Neutrophil (primary cell): ENCODE measurements around the gene LSM12.

Experiments used
- H3K27ac ChIP-seq: fragments of 200-600 bp; sonication (generic); 2 replicates; pipeline ENCODE4 v1.5.1; 2016; ENCODE audit warnings: mild to moderate bottlenecking, moderate library complexity
- H3K27me3 ChIP-seq: fragments of 200-600 bp; sonication (generic); 2 replicates; pipeline ENCODE4 v1.6.0; 2016; ENCODE audit warnings: mild to moderate bottlenecking
- H3K36me3 ChIP-seq: fragments of 200-600 bp; sonication (generic); 2 replicates; pipeline ENCODE4 v1.5.1; 2017
- H3K4me1 ChIP-seq, 2 experiments: fragments of 200-600 bp in 1 of 2; sonication (generic) in 1 of 2; 1 replicate in 1 of 2; 2 replicates in 1 of 2; pipeline versions ENCODE4 v1.5.1 to v1.6.1; 2013 to 2016; ENCODE audit warnings: low read depth in 1 of 2, low read length in 1 of 2, mild to moderate bottlenecking in 1 of 2, moderate library complexity in 1 of 2; ENCODE audit not compliant: control insufficient read depth in 1 of 2, insufficient read depth in 1 of 2
- H3K4me3 ChIP-seq, 2 experiments: fragments of 200-600 bp in 1 of 2; sonication (generic) in 1 of 2; 1 replicate in 1 of 2; 2 replicates in 1 of 2; pipeline ENCODE4 v1.5.1; 2013 to 2016; ENCODE audit warnings: low read depth in 1 of 2, low read length in 1 of 2, mild to moderate bottlenecking in 1 of 2, moderate library complexity in 1 of 2
- H3K9me3 ChIP-seq: fragments of 200-600 bp; sonication (generic); 2 replicates; pipeline ENCODE4 v1.5.1; 2016
- TF ChIP-seq, protein P1 (sequence below): fragments of 200-600 bp; sonication (generic); IDR thresholded peaks from 2 replicates; pipeline ENCODE4 v1.5.1; 2016; ENCODE audit warnings: antibody characterized with exemption

LSM12 gene

DNA sequence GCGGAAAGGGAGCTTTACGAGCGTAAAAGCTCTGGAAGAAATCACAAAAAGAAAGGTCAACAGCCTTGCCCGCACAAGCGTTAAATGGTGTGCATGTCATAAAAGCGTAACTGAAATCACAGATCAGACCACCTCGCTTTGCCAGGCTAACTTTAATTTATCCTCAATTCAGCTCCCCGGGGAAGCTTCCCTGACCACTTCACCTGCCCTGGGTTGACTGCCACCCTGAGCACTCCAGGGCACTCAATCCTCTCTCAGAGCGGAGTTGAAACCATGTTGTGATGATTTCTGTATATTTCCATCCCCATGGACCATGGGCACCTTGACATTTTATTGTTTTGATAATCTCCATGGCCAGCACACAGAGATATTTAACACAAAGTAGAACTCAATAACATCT lies 78.2 kb downstream of the LSM12 start:
- H3K4me1 ChIP-seq: peaks cover 3 to 5% of the 10 kb centered on the region in 2 experiments
- no peak overlapping the region for H3K4me3 ChIP-seq
- TF ChIP-seq, protein P1, sequence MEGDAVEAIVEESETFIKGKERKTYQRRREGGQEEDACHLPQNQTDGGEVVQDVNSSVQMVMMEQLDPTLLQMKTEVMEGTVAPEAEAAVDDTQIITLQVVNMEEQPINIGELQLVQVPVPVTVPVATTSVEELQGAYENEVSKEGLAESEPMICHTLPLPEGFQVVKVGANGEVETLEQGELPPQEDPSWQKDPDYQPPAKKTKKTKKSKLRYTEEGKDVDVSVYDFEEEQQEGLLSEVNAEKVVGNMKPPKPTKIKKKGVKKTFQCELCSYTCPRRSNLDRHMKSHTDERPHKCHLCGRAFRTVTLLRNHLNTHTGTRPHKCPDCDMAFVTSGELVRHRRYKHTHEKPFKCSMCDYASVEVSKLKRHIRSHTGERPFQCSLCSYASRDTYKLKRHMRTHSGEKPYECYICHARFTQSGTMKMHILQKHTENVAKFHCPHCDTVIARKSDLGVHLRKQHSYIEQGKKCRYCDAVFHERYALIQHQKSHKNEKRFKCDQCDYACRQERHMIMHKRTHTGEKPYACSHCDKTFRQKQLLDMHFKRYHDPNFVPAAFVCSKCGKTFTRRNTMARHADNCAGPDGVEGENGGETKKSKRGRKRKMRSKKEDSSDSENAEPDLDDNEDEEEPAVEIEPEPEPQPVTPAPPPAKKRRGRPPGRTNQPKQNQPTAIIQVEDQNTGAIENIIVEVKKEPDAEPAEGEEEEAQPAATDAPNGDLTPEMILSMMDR: no peak
- no peaks in the 10 kb centered on the region for H3K9me3 ChIP-seq
- no peak overlapping the region for H3K27ac ChIP-seq
- H3K27me3 ChIP-seq: peaks cover 51% of the 10 kb centered on the region
- H3K36me3 ChIP-seq: no peaks in the 10 kb centered on the region

DNA sequence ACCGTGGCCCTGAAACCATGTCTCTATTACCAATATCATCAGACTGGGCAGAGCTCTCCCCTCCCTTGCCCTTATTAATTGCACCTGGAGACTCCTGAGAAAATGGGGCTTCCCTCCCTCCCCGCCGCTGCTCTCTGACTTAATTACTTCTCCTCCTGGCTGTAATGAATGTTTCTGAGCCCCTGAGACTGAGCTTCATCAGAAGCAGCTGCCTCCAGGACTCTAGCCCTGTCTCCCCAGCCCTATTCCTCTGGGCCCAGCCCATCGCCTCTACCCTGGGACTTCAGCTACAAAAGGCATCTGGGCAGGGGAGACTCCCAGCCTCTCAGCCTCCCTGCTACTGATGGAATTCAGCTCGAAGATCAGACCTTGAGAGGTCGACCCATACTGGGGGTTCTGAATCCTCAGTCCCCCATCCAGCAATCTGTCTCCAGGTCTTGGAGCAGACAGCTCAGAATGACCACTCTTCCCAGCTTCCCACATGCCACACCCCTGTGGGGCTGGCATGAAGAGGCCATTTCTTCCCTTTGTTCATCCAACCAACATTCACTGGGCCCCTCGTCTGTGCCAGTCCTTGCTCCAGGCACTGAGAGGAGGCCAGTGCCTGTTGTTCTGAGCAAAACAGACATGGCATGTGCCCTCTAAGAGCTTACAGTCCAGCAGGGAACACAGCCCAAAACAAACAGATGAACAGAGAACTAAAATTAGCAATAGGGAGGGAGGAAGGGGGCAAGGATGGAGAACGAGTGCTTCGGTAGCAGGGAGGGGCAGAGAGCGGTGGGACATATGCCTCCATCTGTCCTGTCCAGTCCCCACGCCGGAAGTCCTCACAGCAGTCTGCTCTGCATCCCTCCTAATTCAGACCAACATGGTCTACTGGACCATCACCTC lies 79.1 kb downstream of the LSM12 start:
- Histone ChIP-seq H3K27me3 (peaks cover 61% of the 10 kb centered on the region), H3K36me3 (no peaks in the 10 kb centered on the region), H3K9me3 (no peaks in the 10 kb centered on the region), H3K27ac (no peak overlapping the region), H3K4me3 (no peak overlapping the region), H3K4me1 (peaks cover 3 to 5% of the 10 kb centered on the region in 2 experiments)
- TF ChIP-seq, protein P1: no peak

DNA sequence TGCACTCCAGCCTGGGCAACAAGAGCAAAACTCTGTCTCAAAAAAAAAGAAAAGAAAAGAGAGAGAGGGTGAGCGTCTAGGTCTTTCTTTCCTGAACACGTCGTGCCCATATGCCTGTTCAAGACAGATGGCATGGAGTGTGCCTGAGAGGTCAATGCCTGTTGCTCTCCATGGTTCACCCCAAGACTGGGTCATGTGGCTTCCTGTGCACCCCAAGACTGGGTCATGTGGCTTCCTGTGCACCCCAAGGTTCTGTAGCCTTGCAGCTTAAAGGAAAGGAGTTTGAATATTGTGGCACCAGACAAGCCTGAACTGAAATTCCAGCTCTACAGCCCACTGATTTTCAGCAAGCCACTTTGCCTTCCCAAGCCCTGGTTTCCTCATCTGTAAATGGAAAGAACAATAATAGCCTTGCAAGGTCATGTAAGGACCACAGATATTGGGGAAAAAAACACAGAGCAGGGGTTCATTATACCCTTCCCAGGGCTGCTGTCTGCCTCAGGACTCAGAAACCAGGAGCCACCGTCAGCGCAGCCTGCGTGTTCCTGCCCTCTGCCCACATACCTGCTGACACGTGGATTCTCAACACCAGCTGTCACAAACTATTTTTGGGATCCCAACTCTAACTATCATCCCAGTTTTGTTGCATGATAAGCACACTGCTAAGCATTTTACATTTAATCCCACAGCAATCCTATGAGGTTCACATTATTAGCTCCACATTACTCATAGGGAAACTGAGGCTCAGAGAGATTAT lies 80.1 kb downstream of the LSM12 start:
- no peak overlapping the region for H3K27ac ChIP-seq
- H3K36me3 ChIP-seq: no peaks in the 10 kb centered on the region
- peaks cover 3 to 5% of the 10 kb centered on the region in 2 experiments for H3K4me1 ChIP-seq
- TF ChIP-seq, protein P1: no peak
- H3K4me3 ChIP-seq: no peak overlapping the region
- H3K9me3 ChIP-seq: no peaks in the 10 kb centered on the region
- peaks cover 70% of the 10 kb centered on the region for H3K27me3 ChIP-seq

DNA sequence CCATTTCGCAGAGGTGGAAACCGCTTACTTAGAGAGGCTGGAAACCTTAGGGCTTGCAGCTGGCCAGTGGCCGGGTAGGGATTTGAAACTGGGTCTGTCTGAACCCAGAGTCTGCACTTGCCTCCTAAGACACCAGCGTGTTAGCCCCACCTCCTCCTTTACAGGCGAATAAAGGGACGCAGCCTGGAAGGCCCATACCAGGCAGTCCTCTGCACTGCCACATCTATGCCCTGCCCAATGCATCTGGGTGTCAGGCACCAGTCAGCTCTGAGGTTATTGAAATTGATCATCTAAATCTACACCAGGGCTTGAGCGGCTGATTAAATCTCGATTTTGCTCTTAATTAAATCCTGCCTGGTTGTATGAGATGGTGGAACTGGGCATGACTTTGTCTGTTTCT lies 82.0 kb downstream of the LSM12 start:
- TF ChIP-seq, protein P1: no peak
- H3K27me3 ChIP-seq: peaks cover 87% of the 10 kb centered on the region
- no peak overlapping the region for H3K27ac ChIP-seq
- peaks cover 3 to 5% of the 10 kb centered on the region in 2 experiments for H3K4me1 ChIP-seq
- no peaks in the 10 kb centered on the region for H3K9me3 ChIP-seq
- no peak overlapping the region for H3K4me3 ChIP-seq
- H3K36me3 ChIP-seq: no peaks in the 10 kb centered on the region
